ENCODE measurements around the gene GNRHR. TPM values are rescaled to one million over a fixed set of nuclear protein-coding genes. Genes with fewer than 3 reads are reported as not detected.
"Not testable (repeated sequence)": the region's sequence is repeated elsewhere in the genome, so short reads cannot be mapped to it uniquely, and the experiment has no call there.

GNRHR gene
- total and polyA plus RNA-seq, 4 experiments from 2014 or later, result not detected

GRCh38 chr4:67770422-67770821 lies 16.2 kb upstream of the GNRHR start:
- ChIA-PET POLR2A (ENCODE audit: partially characterized antibody) (no interaction called here), CTCF (ENCODE audit: partially characterized antibody) (interaction anchor here (1.3 kb wide), 1 partner anchor 24 kb away, joined by 4 read pairs; no protein-coding TSS in a partner anchor)
- H3K9me3 Mint-ChIP-seq, result no peaks in the 10 kb centered on the region
- H3K27ac ChIP-seq (ENCODE audit: low read depth, low read length), result no peak overlapping the region
- H3K36me3 Mint-ChIP-seq, result peaks cover 0 to 16% of the 10 kb centered on the region in 2 donors
- DNase-seq, result no peak
- H3K4me1 Mint-ChIP-seq, result no peaks in the 10 kb centered on the region
- no peak overlapping the region for H3K27ac Mint-ChIP-seq
- no peaks in the 10 kb centered on the region for H3K36me3 ChIP-seq (ENCODE audit: insufficient read depth, low read length)
- H3K4me3 ChIP-seq (ENCODE audit: low read length in 2 of 2), result no peak overlapping the region
- H3K9me3 ChIP-seq (ENCODE audit: control insufficient read depth in 1 of 2, low read length in 2 of 2), result no peaks in the 10 kb centered on the region
- H3K4me3 Mint-ChIP-seq, result no peak overlapping the region
- H3K27me3 ChIP-seq (ENCODE audit: insufficient read depth, low read length), result no peaks in the 10 kb centered on the region
- H3K27me3 Mint-ChIP-seq, result peaks cover 0 to 2% of the 10 kb centered on the region in 2 donors
- intact Hi-C loops (cut with micrococcal nuclease), result no loop called here
- no peaks in the 10 kb centered on the region for H3K4me1 ChIP-seq (ENCODE audit: insufficient read depth, low read length)

DNA sequence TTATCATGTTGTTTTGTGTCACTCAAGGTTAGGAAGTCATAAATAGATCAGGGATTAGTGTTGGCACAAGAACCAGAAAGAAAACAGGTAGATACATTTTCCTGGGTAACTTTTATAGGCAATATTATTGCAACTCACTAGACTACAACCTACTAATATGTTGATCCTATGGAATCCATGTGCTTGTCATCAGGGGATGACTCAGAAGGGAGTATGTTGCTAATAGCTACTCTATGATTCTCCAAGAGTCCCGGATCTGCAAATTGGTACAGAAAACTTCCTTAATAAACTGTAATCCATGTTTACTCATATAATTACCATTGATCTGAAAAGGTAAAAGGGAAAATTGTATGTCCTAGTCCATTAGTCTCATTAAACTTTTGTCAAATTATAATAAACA lies 11.7 kb upstream of the GNRHR start:
- Mint-ChIP-seq H3K4me3 (no peak overlapping the region), H3K27me3 (no peaks in the 10 kb centered on the region), H3K27ac (no peak overlapping the region), H3K4me1 (peaks cover 4 to 5% (median 4%) of the 10 kb centered on the region in 4 donors), H3K36me3 (peaks cover 0 to 33% of the 10 kb centered on the region in 2 donors), H3K9me3 (no peaks in the 10 kb centered on the region)
- H3K4me1 ChIP-seq (ENCODE audit: insufficient read depth, low read length), result no peaks in the 10 kb centered on the region
- no peaks in the 10 kb centered on the region for H3K36me3 ChIP-seq (ENCODE audit: insufficient read depth, low read length)
- ChIA-PET POLR2A (ENCODE audit: partially characterized antibody) (no interaction called here), CTCF (ENCODE audit: partially characterized antibody) (no interaction called here)
- no peak for DNase-seq
- H3K9me3 ChIP-seq (ENCODE audit: control insufficient read depth in 1 of 2, low read length in 2 of 2), result no peaks in the 10 kb centered on the region
- intact Hi-C loops (cut with micrococcal nuclease), result no loop called here
- no peak overlapping the region for H3K4me3 ChIP-seq (ENCODE audit: low read length in 2 of 2)
- H3K27me3 ChIP-seq (ENCODE audit: insufficient read depth, low read length), result no peaks in the 10 kb centered on the region
- H3K27ac ChIP-seq (ENCODE audit: low read depth, low read length), result no peak overlapping the region

GRCh38 chr4:67765401-67765800 lies 11.2 kb upstream of the GNRHR start:
- no peak overlapping the region for H3K27ac Mint-ChIP-seq
- CTCF ChIA-PET (ENCODE audit: partially characterized antibody), result no interaction called here
- no peaks in the 10 kb centered on the region for H3K9me3 ChIP-seq (ENCODE audit: control insufficient read depth in 1 of 2, low read length in 2 of 2)
- H3K9me3 Mint-ChIP-seq, result no peaks in the 10 kb centered on the region
- intact Hi-C loops (cut with micrococcal nuclease), result no loop called here
- POLR2A ChIA-PET (ENCODE audit: partially characterized antibody), result no interaction called here
- no peak for DNase-seq
- no peak overlapping the region for H3K4me3 Mint-ChIP-seq
- H3K4me1 Mint-ChIP-seq, result peaks cover 4 to 5% (median 4%) of the 10 kb centered on the region in 4 donors
- peaks cover 0 to 33% of the 10 kb centered on the region in 2 donors for H3K36me3 Mint-ChIP-seq
- no peak overlapping the region for H3K27ac ChIP-seq (ENCODE audit: low read depth, low read length)
- H3K4me1 ChIP-seq (ENCODE audit: insufficient read depth, low read length), result no peaks in the 10 kb centered on the region
- H3K27me3 Mint-ChIP-seq, result no peaks in the 10 kb centered on the region
- no peaks in the 10 kb centered on the region for H3K27me3 ChIP-seq (ENCODE audit: insufficient read depth, low read length)
- H3K4me3 ChIP-seq (ENCODE audit: low read length in 2 of 2), result no peak overlapping the region
- no peaks in the 10 kb centered on the region for H3K36me3 ChIP-seq (ENCODE audit: insufficient read depth, low read length)

GRCh38 chr4:67764183-67764582 lies 10.0 kb upstream of the GNRHR start:
- H3K4me1 ChIP-seq (ENCODE audit: insufficient read depth, low read length), result no peaks in the 10 kb centered on the region
- Mint-ChIP-seq H3K27me3 (no peaks in the 10 kb centered on the region), H3K4me1 (peaks cover 4 to 5% (median 4%) of the 10 kb centered on the region in 4 donors), H3K27ac (no peak overlapping the region), H3K9me3 (no peaks in the 10 kb centered on the region), H3K36me3 (peaks cover 0 to 31% of the 10 kb centered on the region in 2 donors), H3K4me3 (no peak overlapping the region)
- DNase-seq, result no peak
- POLR2A ChIA-PET (ENCODE audit: partially characterized antibody), result no interaction called here
- no peak overlapping the region for H3K27ac ChIP-seq (ENCODE audit: low read depth, low read length)
- H3K4me3 ChIP-seq (ENCODE audit: low read length in 2 of 2), result no peak overlapping the region
- no peaks in the 10 kb centered on the region for H3K36me3 ChIP-seq (ENCODE audit: insufficient read depth, low read length)
- CTCF ChIA-PET (ENCODE audit: partially characterized antibody), result no interaction called here
- intact Hi-C loops (cut with micrococcal nuclease), result no loop called here
- H3K27me3 ChIP-seq (ENCODE audit: insufficient read depth, low read length), result no peaks in the 10 kb centered on the region
- H3K9me3 ChIP-seq (ENCODE audit: control insufficient read depth in 1 of 2, low read length in 2 of 2), result no peaks in the 10 kb centered on the region

GRCh38 chr4:67762086-67762485 lies 7.9 kb upstream of the GNRHR start:
- no peaks in the 10 kb centered on the region for H3K36me3 ChIP-seq (ENCODE audit: insufficient read depth, low read length)
- H3K27me3 ChIP-seq (ENCODE audit: insufficient read depth, low read length), result no peaks in the 10 kb centered on the region
- no peak overlapping the region for H3K27ac ChIP-seq (ENCODE audit: low read depth, low read length)
- H3K9me3 ChIP-seq (ENCODE audit: control insufficient read depth in 1 of 2, low read length in 2 of 2), result no peaks in the 10 kb centered on the region
- no peaks in the 10 kb centered on the region for H3K4me1 ChIP-seq (ENCODE audit: insufficient read depth, low read length)
- DNase-seq, result no peak
- intact Hi-C loops (cut with micrococcal nuclease), result no loop called here
- peaks cover 0 to 21% of the 10 kb centered on the region in 2 donors for H3K36me3 Mint-ChIP-seq
- ChIA-PET POLR2A (ENCODE audit: partially characterized antibody) (no interaction called here), CTCF (ENCODE audit: partially characterized antibody) (no interaction called here)
- no peaks in the 10 kb centered on the region for H3K9me3 Mint-ChIP-seq
- no peak overlapping the region for H3K4me3 ChIP-seq (ENCODE audit: low read length in 2 of 2)
- peak overlapping the region in 3 of 7 donors; percentile 25 to 60 (median 53) for H3K27ac Mint-ChIP-seq
- no peaks in the 10 kb centered on the region for H3K27me3 Mint-ChIP-seq
- H3K4me3 Mint-ChIP-seq, result peak overlapping the region in 2 of 8 donors; percentile 53 to 55
- peaks cover 4 to 5% (median 4%) of the 10 kb centered on the region in 4 donors for H3K4me1 Mint-ChIP-seq

GRCh38 chr4:67756991-67757390 lies 2.8 kb upstream of the GNRHR start:
- H3K9me3 ChIP-seq (ENCODE audit: control insufficient read depth in 1 of 2, low read length in 2 of 2); intact Hi-C loops (cut with micrococcal nuclease); H3K27ac Mint-ChIP-seq; DNase-seq; H3K36me3 Mint-ChIP-seq; H3K27me3 Mint-ChIP-seq; H3K4me3 Mint-ChIP-seq; H3K4me1 ChIP-seq (ENCODE audit: insufficient read depth, low read length); H3K27me3 ChIP-seq (ENCODE audit: insufficient read depth, low read length); H3K4me1 Mint-ChIP-seq; H3K36me3 ChIP-seq (ENCODE audit: insufficient read depth, low read length); H3K4me3 ChIP-seq (ENCODE audit: low read length in 2 of 2); POLR2A ChIA-PET (ENCODE audit: partially characterized antibody); H3K27ac ChIP-seq (ENCODE audit: low read depth, low read length); H3K9me3 Mint-ChIP-seq: not testable (repeated sequence)
- CTCF ChIA-PET (ENCODE audit: partially characterized antibody), result interaction anchor here (0.7 to 2.3 kb wide), 2 partner anchors 10 to 745 kb away, joined by 3 to 15 read pairs; no protein-coding TSS in a partner anchor

- Histone ChIP-seq H3K36me3 (ENCODE audit: insufficient read depth, low read length) (no peaks in the 10 kb centered on the region), H3K4me1 (ENCODE audit: insufficient read depth, low read length) (no peaks in the 10 kb centered on the region), H3K4me3 (ENCODE audit: low read length in 2 of 2) (no peak overlapping the region), H3K9me3 (ENCODE audit: control insufficient read depth in 1 of 2, low read length in 2 of 2) (no peaks in the 10 kb centered on the region), H3K27me3 (ENCODE audit: insufficient read depth, low read length) (no peaks in the 10 kb centered on the region), H3K27ac (ENCODE audit: low read depth, low read length) (no peak overlapping the region)
- no peak overlapping the region for H3K27ac Mint-ChIP-seq
- peaks cover 0 to 4% (median 0%) of the 10 kb centered on the region in 8 donors for H3K9me3 Mint-ChIP-seq
- H3K36me3 Mint-ChIP-seq, result no peaks in the 10 kb centered on the region
- no peak for DNase-seq
- CTCF ChIA-PET (ENCODE audit: partially characterized antibody), result interaction anchor here (2.3 kb wide), 1 partner anchor 9 kb away, joined by 15 read pairs; no protein-coding TSS in a partner anchor
- H3K4me3 Mint-ChIP-seq, result peak overlapping the region in 1 of 8 donors; percentile 54
- no peaks in the 10 kb centered on the region for H3K4me1 Mint-ChIP-seq
- intact Hi-C loops (cut with micrococcal nuclease), result no loop called here
- POLR2A ChIA-PET (ENCODE audit: partially characterized antibody), result no interaction called here
- H3K27me3 Mint-ChIP-seq, result no peaks in the 10 kb centered on the region
Measured at GRCh38 chr4:67755974-67756373, 1.8 kb upstream of the GNRHR start.

DNA sequence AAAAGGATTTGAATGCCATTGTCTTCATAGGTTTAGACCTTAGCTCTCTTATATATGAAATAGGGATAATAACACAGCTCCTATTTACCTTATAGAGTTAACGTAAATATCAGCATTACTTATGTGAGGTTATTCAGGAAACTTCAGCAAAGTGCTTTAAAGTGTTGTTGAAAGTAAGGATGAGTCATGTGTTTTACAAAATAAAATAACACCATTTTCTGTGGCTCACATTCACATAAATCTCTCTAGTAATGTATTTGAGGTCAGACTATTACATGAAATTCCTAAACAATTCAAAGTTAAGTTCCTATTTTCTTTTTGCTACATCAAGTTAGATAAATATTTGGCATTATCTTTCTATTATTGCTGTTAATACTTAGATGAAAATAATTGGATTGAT lies 2.9 kb downstream of the GNRHR start:
- H3K27me3 Mint-ChIP-seq, result no peaks in the 10 kb centered on the region
- Histone ChIP-seq H3K36me3 (ENCODE audit: insufficient read depth, low read length) (no peaks in the 10 kb centered on the region), H3K4me3 (ENCODE audit: low read length in 2 of 2) (no peak overlapping the region), H3K4me1 (ENCODE audit: insufficient read depth, low read length) (no peaks in the 10 kb centered on the region), H3K27ac (ENCODE audit: low read depth, low read length) (no peak overlapping the region), H3K9me3 (ENCODE audit: control insufficient read depth in 1 of 2, low read length in 2 of 2) (no peaks in the 10 kb centered on the region), H3K27me3 (ENCODE audit: insufficient read depth, low read length) (no peaks in the 10 kb centered on the region)
- ChIA-PET CTCF (ENCODE audit: partially characterized antibody) (no interaction called here), POLR2A (ENCODE audit: partially characterized antibody) (no interaction called here)
- no peak overlapping the region for H3K27ac Mint-ChIP-seq
- no peaks in the 10 kb centered on the region for H3K36me3 Mint-ChIP-seq
- DNase-seq, result no peak
- peaks cover 0 to 2% (median 0%) of the 10 kb centered on the region in 4 donors for H3K4me1 Mint-ChIP-seq
- no peak overlapping the region for H3K4me3 Mint-ChIP-seq
- intact Hi-C loops (cut with micrococcal nuclease), result no loop called here
- H3K9me3 Mint-ChIP-seq, result peaks cover 0 to under 1% (median 0%) of the 10 kb centered on the region in 8 donors
